Measurements from ENCODE around the gene AGK. TPM values are rescaled to one million over a fixed set of nuclear protein-coding genes. Genes with fewer than 3 reads are reported as not detected.

The AGK gene
- total RNA-seq (10 to 100 TPM in 4 of 5 donors, 1 to 10 TPM in 1; 2.9 to 42.8 (median 19.6) TPM), polyA plus RNA-seq (10 to 100 TPM in 1 of 3 donors, 1 to 10 TPM in 2; 6.6 to 11.6 (median 7.3) TPM)
- long read RNA-seq, donor 1, partial matches to known transcripts, result 0 of 1 reads
- long read RNA-seq, donor 1, other reads (novel, unspliced or antisense), result 0 of 1 reads
- long read RNA-seq, donor 2, result 0 reads
- long read RNA-seq, donor 3, result 0 reads
- long read RNA-seq, donor 4, result 0 reads
- long read RNA-seq, donor 5, partial matches to known transcripts, result 0 of 4 reads
- long read RNA-seq, donor 5, other reads (novel, unspliced or antisense), result 0 of 4 reads
- long read RNA-seq, donor 6, partial matches to known transcripts, result 21 of 24 reads
- long read RNA-seq, donor 6, other reads (novel, unspliced or antisense), result 0 of 24 reads
- long read RNA-seq, donor 7, partial matches to known transcripts, result 0 of 1 reads
- long read RNA-seq, donor 7, other reads (novel, unspliced or antisense), result 0 of 1 reads
- long read RNA-seq, donor 8, partial matches to known transcripts, result 0 of 2 reads
- long read RNA-seq, donor 8, other reads (novel, unspliced or antisense), result 0 of 2 reads
- long read RNA-seq, donor 9, partial matches to known transcripts, result 0 of 1 reads
- long read RNA-seq, donor 9, other reads (novel, unspliced or antisense), result 0 of 1 reads
- long read RNA-seq, donor 10, partial matches to known transcripts, result 5 of 5 reads
- long read RNA-seq, donor 10, other reads (novel, unspliced or antisense), result 0 of 5 reads

- peak within 1 kb of the TSS; percentile 57 to 86 (median 72) for H3K27ac ChIP-seq
- intact Hi-C loops (cut with DNase I; ENCODE audit: low total_unique reads), result no loop called here
- 0 to 1% (median 0%) methylated on average over 33 to 66 of the region's 66 CpGs for WGBS, 5 donors
These were observed at the start of gene AGK for GRCh38 chr7:141551094-141551781. TSS of gene AGK (plus strand) at chr7:141551410. CDS start at chr7:141555467, 4,057 bp downstream.

GRCh38 chr7:141501451-141501850, 49.8 kb upstream of the AGK start:
- Histone ChIP-seq H3K4me1 (no peaks in the 10 kb centered on the region), H3K4me3 (no peak overlapping the region), H3K9me3 (no peaks in the 10 kb centered on the region), H3K27ac (no peak overlapping the region), H3K36me3 (no peaks in the 10 kb centered on the region), H3K27me3 (no peaks in the 10 kb centered on the region)
- 81 to 98% (median 95%) methylated on average over 2 of the region's 2 CpGs for WGBS, 5 donors
- intact Hi-C loops (cut with DNase I; ENCODE audit: low total_unique reads), result no loop called here
- TF ChIP-seq CTCF (IDR thresholded peaks at IDR 0.05) (no peak), POLR2A (IDR thresholded peaks at IDR 0.05) (no peak), POLR2AphosphoS5 (IDR thresholded peaks at IDR 0.05) (no peak), EP300 (IDR thresholded peaks at IDR 0.05) (no peak)
- DNase-seq, result no peak

More at GRCh38 chr7:141551094-141551781, at the start of gene AGK:
- Histone ChIP-seq H3K27me3 (no peaks in the 10 kb centered on the region), H3K9me3 (no peaks in the 10 kb centered on the region), H3K36me3 (peaks cover 4 to 11% (median 10%) of the 10 kb centered on the region in 4 donors), H3K4me1 (peaks cover 5 to 27% (median 20%) of the 10 kb centered on the region in 4 donors), H3K4me3 (peak within 1 kb of the TSS; percentile 86 to 94 (median 88))
- DNase-seq, result peak; percentile 69 to 92
- TF ChIP-seq EP300 (IDR thresholded peaks at IDR 0.05) (no peak), POLR2AphosphoS5 (IDR thresholded peaks at IDR 0.05) (peak in 2 of 3 donors; percentile 59 to 86)

GRCh38 chr7:141511316-141511675, 39.9 kb upstream of the AGK start:
- no peaks in the 10 kb centered on the region for H3K9me3 ChIP-seq
- H3K4me1 ChIP-seq, result peaks cover 5 to 17% (median 10%) of the 10 kb centered on the region in 4 donors
- H3K4me3 ChIP-seq, result peak overlapping the region; percentile 35 to 46 (median 39)
- 1 to 6% (median 5%) methylated on average over 7 to 8 of the region's 8 CpGs for WGBS, 5 donors
- peaks cover 0 to 43% (median 19%) of the 10 kb centered on the region in 3 donors for H3K27me3 ChIP-seq
- DNase-seq, result peak in 1 of 2 donors; percentile 6
- intact Hi-C loops (cut with DNase I; ENCODE audit: low total_unique reads), result no loop called here
- H3K27ac ChIP-seq, result no peak overlapping the region
- TF ChIP-seq POLR2AphosphoS5 (IDR thresholded peaks at IDR 0.05) (no peak), EP300 (IDR thresholded peaks at IDR 0.05) (no peak)
- H3K36me3 ChIP-seq, result no peaks in the 10 kb centered on the region

GRCh38 chr7:141511676-141512396, 39.4 kb upstream of the AGK start:
- Histone ChIP-seq H3K27ac (no peak overlapping the region), H3K36me3 (no peaks in the 10 kb centered on the region), H3K4me3 (peak overlapping the region; percentile 35 to 46 (median 39)), H3K27me3 (peaks cover 0 to 43% (median 19%) of the 10 kb centered on the region in 3 donors), H3K9me3 (no peaks in the 10 kb centered on the region), H3K4me1 (peaks cover 5 to 17% (median 10%) of the 10 kb centered on the region in 4 donors)
- intact Hi-C loops (cut with DNase I; ENCODE audit: low total_unique reads), result no loop called here
- peak; percentile 34 to 61 for DNase-seq
- WGBS, 5 donors, result 2 to 17% (median 2%) methylated on average over 32 to 36 of the region's 36 CpGs
- no peak for TF ChIP-seq POLR2AphosphoS5 (IDR thresholded peaks at IDR 0.05)
- TF ChIP-seq CTCF (IDR thresholded peaks at IDR 0.05), result no peak
- no peak for TF ChIP-seq POLR2A (IDR thresholded peaks at IDR 0.05)
- TF ChIP-seq EP300 (IDR thresholded peaks at IDR 0.05), result no peak

Measured in stomach (tissue), 19 donors.